Skeletal muscle satellite cell (primary cell): Measurements from ENCODE around the gene PKD1L1.

Experiments used
- H3K27me3 ChIP-seq: 2 replicates; pipeline ENCODE4 v1.7.0; 2013; ENCODE audit warnings: low read length; ENCODE audit not compliant: control insufficient read depth, insufficient read depth
- H3K36me3 ChIP-seq: 2 replicates; pipeline ENCODE4 v1.7.0; 2013; ENCODE audit warnings: mild to moderate bottlenecking, control low read depth, low read length; ENCODE audit not compliant: insufficient read depth
- H3K4me1 ChIP-seq: 2 replicates; pipeline ENCODE4 v1.7.0; 2013; ENCODE audit warnings: low read length; ENCODE audit not compliant: control insufficient read depth, insufficient read depth
- H3K4me2 ChIP-seq: 2 replicates; pipeline ENCODE4 v1.7.0; 2013; ENCODE audit warnings: mild to moderate bottlenecking, low read length
- H3K4me3 ChIP-seq: 2 replicates; pipeline ENCODE4 v1.7.0; 2013; ENCODE audit warnings: low read length
- H3K9ac ChIP-seq: 2 replicates; pipeline ENCODE4 v1.7.0; 2013; ENCODE audit warnings: mild to moderate bottlenecking, low read depth, low read length, moderate library complexity
- H3K9me3 ChIP-seq: replicated peaks from 2 replicates; pipeline ENCODE4 v1.7.0; 2013; ENCODE audit warnings: mild to moderate bottlenecking, control low read depth, low read length

Gene PKD1L1

DNA sequence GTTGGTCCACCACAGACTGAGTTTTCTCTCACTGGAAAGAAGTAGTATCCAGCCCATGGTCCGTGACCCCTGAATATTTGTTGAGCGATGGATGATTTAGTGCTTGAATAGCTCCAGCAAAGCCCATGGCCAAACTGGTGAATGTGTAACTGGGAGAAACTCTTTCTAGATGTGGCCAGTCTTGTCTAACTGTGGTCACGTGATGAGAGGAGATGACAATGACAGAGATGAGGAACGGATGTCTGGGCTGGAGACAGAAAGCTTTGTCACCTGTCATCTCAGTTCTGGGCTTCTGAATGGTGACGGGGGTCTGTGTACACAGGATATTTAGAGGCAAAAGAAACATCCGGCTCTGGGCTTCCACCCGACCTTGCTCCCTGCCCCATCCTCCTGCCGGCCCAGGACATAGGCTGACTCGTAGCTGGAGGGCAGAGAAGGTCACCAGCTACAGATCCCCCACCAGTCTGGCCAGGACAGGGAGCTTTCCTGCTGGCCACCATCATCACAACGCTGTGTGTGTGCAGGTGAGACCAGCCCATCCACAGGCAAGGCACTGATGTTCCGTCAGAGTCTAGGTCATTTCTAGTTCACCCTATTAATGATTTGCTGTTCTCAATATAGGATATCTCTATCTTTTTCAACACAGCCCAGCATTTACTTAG lies 213.8 kb downstream of the PKD1L1 start:
- Histone ChIP-seq H3K9me3 (no peaks in the 10 kb centered on the region), H3K4me3 (no peak overlapping the region), H3K9ac (no peak overlapping the region), H3K36me3 (no peaks in the 10 kb centered on the region), H3K27me3 (no peaks in the 10 kb centered on the region), H3K4me2 (no peak overlapping the region), H3K4me1 (no peaks in the 10 kb centered on the region)

DNA sequence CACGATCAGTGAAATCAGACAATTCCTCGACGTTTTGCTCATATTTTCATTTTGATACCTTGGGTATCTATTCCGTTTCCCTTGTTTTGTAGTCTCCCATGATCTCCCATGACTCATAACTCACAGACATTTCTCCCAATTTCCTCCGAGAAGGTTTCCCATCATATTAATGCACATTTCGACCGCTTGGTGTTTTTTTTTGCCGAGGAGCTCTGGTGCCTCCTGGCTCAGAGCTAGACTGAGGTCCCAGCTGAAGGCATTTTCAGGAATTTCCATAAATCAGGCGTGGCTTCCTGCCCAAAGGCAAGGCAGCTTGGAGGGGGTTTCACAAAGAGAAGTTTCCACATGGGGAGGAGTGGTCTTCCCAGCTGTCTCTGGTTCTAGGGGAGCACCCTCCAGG lies 218.1 kb downstream of the PKD1L1 start:
- Histone ChIP-seq H3K9ac (no peak overlapping the region), H3K4me3 (no peak overlapping the region), H3K9me3 (no peaks in the 10 kb centered on the region), H3K36me3 (no peaks in the 10 kb centered on the region), H3K4me1 (peaks cover 3% of the 10 kb centered on the region), H3K27me3 (no peaks in the 10 kb centered on the region), H3K4me2 (no peak overlapping the region)

DNA sequence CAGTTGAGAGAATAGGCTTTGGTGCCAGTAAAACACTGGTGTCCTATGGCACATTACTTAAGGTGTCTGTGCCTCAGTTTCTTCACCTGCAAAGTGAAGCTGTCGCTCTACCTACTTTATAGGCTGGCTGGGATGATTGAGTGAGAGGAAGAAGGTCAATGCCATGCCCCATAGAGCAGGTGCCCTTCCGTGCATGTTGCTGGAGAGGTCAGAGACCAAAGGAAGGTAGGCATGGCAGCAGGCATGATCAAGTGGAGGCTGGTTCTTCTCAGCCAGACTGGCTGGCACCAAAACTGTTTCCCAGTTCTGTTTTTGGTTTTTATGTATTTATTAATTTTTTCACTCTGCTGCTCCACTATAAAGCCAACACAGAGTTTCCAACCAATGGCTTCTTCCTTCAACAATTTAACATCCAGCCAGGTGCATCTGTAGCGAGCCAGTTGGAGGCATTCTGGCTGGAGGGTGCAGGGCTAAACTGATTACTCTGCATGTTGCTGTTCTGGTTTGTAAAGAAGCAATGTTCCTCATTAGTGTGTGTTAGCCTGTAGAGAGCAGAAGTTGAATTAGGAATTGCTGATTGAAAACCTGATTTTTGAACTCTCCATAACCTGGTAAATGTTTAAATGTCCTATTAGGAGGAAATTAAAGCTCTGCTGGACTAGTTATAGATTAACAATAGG lies 222.1 kb downstream of the PKD1L1 start:
- no peak overlapping the region for H3K4me2 ChIP-seq
- no peak overlapping the region for H3K4me3 ChIP-seq
- no peaks in the 10 kb centered on the region for H3K27me3 ChIP-seq
- no peak overlapping the region for H3K9ac ChIP-seq
- H3K4me1 ChIP-seq = peaks cover 15% of the 10 kb centered on the region
- no peaks in the 10 kb centered on the region for H3K9me3 ChIP-seq
- no peaks in the 10 kb centered on the region for H3K36me3 ChIP-seq

DNA sequence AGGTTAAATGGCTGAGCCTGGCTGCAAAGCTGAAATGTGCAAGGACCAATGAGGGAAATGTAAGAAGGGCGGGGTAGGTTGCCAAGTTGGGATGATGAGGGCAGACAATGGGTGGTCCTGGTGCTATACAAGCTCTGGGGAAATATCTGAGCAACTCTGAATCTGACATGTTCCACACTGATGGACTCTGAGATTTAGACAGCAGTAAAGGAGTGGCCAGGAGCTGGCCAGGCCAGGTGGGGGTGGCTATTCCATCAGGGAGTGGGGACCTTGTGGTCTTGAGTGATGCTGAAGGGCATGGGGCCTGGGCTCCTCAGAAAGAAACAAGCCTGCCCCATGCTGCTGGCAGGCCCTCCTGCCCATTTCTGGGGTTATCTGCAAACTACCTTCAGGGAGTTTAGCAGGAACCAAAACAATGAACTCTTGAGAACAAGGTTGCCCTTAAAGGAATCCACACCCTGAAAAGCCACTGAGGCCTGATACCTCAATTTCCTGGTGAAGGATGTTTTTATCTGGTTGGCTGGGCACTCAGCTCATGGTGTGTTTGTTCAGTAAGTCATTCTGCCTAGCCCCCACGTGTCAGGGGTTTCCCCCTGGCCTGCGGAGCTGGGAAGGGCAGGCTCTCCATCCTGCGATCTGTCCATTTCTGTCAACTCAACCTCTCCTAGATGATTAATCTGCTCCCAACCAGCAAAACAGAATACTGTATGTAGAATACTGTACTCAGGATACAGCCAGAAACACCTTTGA lies 223.1 kb downstream of the PKD1L1 start:
- no peaks in the 10 kb centered on the region for H3K9me3 ChIP-seq
- peaks cover 15% of the 10 kb centered on the region for H3K4me1 ChIP-seq
- peak overlapping the region; percentile 2 for H3K4me3 ChIP-seq
- no peak overlapping the region for H3K9ac ChIP-seq
- H3K4me2 ChIP-seq = peak overlapping the region; percentile 26
- H3K27me3 ChIP-seq = no peaks in the 10 kb centered on the region
- no peaks in the 10 kb centered on the region for H3K36me3 ChIP-seq
